Measurements from ENCODE around the gene MAD1L1.

Gene MAD1L1

DNA sequence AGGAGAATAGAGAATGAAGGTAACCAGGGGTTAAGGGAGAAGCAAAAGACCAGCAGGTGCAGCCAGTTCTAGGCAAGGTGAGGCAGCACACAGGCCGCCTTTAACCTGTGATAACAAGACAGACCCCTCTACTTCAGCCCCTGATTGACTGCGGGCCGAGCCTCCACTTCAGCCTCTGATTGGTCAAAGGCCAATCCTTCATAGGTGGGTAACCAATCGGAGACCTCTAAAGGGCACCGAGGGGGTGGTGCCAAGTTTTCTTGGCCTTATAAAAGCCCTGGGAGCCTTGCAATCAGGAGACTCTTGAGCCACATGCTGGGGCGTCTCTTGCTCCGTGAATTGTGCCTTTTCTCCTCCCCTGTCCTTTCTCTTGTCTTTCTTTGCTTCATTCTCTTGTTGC is 463.9 kb downstream of the MAD1L1 start:
- no peak for DNase-seq (ENCODE audit: low read depth, low spot score)
- TF ChIP-seq CTCF (IDR thresholded peaks at IDR 0.05; ENCODE audit: low read depth, low read length) = no peak
- in situ Hi-C loops (cut with HindIII; ENCODE audit: low sequenced_read_pairs) = no loop called here
- H3K4me3 ChIP-seq (ENCODE audit: low read depth, low read length) = no peak overlapping the region

DNA sequence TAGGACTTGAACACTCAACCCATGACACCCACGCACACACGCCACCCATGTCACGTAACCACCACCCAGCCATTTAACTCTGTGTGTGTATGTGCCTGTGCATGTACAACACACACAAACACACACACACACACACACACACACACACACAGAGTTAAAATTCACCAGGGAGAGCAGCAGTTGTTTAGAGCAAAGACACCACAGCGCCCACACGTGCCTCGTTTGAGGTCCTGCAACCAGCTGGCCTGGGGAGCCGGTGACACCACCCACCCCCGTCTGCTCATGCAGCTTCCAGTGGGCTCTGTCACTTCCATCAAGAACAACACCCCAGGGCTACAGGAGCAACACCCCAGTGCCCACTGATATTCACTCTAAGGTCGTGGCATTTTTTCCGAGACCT is 465.2 kb downstream of the MAD1L1 start:
- no peak for TF ChIP-seq CTCF (IDR thresholded peaks at IDR 0.05; ENCODE audit: low read depth, low read length)
- no peak for DNase-seq (ENCODE audit: low read depth, low spot score)
- in situ Hi-C loops (cut with HindIII; ENCODE audit: low sequenced_read_pairs) = no loop called here
- H3K4me3 ChIP-seq (ENCODE audit: low read depth, low read length) = no peak overlapping the region
